ENCODE data around the gene HOMER3. TPM values are rescaled to one million over a fixed set of nuclear protein-coding genes. Genes with fewer than 3 reads are reported as not detected.

HOMER3 gene
- total RNA-seq, 1 donor, result 98.4 TPM

GRCh38 chr19:18895038-18895823, 45.8 kb downstream of the HOMER3 start:
- peak overlapping the region; percentile 63 for H3K4me3 ChIP-seq (ENCODE audit: insufficient read depth, low read length)
- no peaks in the 10 kb centered on the region for H3K9me3 ChIP-seq (ENCODE audit: low read depth, low read length)
- peak; percentile 97 for DNase-seq (ENCODE audit: insufficient read length, low spot score, missing footprints)
- TF ChIP-seq CTCF (IDR thresholded peaks at IDR 0.05; ENCODE audit: extremely low read depth, low read depth, low read length), result no peak
- no peak overlapping the region for H2AFZ ChIP-seq (ENCODE audit: low read length)
- H3K4me1 ChIP-seq (ENCODE audit: insufficient read depth, low read length), result no peaks in the 10 kb centered on the region
- peaks cover 4% of the 10 kb centered on the region for H4K20me1 ChIP-seq (ENCODE audit: insufficient read depth, low read length)
- no peak overlapping the region for H3K27ac ChIP-seq (ENCODE audit: low read depth, low read length)
- peak overlapping the region; percentile 70 for H3K4me2 ChIP-seq (ENCODE audit: insufficient read depth, low read length)
- no peaks in the 10 kb centered on the region for H3K79me2 ChIP-seq (ENCODE audit: insufficient read depth, low read length)
- H3K27me3 ChIP-seq (ENCODE audit: insufficient read depth, low read length), result peaks cover 18% of the 10 kb centered on the region
- peaks cover 4% of the 10 kb centered on the region for H3K36me3 ChIP-seq (ENCODE audit: insufficient read depth, low read length)

DNA sequence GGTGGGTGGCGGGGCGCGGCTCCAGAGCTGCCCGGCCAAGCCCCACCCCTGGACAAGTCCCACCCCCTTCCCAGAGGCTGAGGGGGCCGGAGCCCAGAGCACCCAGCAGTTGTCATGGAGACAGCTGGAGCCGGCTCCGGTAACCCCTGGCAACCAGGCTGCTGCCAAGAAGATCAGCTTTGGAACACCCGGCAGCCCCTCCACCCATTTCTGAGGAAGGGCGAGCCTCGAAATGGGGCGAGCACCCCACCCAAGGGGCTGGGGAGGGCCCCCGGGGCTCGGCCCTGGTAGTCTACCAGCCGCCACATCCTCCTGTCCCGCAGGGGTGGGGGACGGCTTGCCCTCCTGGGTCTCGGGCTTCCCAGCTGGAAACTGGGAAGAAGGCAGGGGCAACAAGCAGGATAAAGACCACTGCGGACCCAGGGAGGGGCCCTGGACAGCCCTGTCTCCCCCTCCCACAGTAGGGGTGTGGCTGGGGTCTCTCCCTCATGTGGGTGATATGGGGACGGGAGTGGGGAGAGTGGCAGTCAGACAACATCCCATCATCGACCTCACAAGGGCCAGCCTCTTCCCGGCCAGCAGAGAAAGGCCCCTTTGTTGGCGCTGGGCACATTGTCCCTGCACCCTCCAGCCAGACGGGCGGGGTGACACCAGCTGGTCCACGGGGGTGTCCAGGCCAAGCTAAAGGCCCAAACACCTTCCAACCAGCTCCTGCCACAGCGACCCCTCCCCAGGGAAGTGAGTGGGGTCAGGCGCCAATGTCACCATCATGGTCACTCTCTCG, 46.6 kb downstream of the HOMER3 start:
- peak overlapping the region; percentile 63 for H3K4me3 ChIP-seq (ENCODE audit: insufficient read depth, low read length)
- H3K27ac ChIP-seq (ENCODE audit: low read depth, low read length), result no peak overlapping the region
- no peaks in the 10 kb centered on the region for H3K79me2 ChIP-seq (ENCODE audit: insufficient read depth, low read length)
- H2AFZ ChIP-seq (ENCODE audit: low read length), result no peak overlapping the region
- H3K4me2 ChIP-seq (ENCODE audit: insufficient read depth, low read length), result peak overlapping the region; percentile 70
- peak; percentile 98 for DNase-seq (ENCODE audit: insufficient read length, low spot score, missing footprints)
- H4K20me1 ChIP-seq (ENCODE audit: insufficient read depth, low read length), result peaks cover 4% of the 10 kb centered on the region
- TF ChIP-seq CTCF (IDR thresholded peaks at IDR 0.05; ENCODE audit: extremely low read depth, low read depth, low read length), result no peak
- H3K4me1 ChIP-seq (ENCODE audit: insufficient read depth, low read length), result no peaks in the 10 kb centered on the region
- no peaks in the 10 kb centered on the region for H3K36me3 ChIP-seq (ENCODE audit: insufficient read depth, low read length)
- H3K27me3 ChIP-seq (ENCODE audit: insufficient read depth, low read length), result peaks cover 18% of the 10 kb centered on the region
- no peaks in the 10 kb centered on the region for H3K9me3 ChIP-seq (ENCODE audit: low read depth, low read length)

GRCh38 chr19:18893587-18894253, 47.3 kb downstream of the HOMER3 start:
- Histone ChIP-seq H3K4me2 (ENCODE audit: insufficient read depth, low read length) (no peak overlapping the region), H3K79me2 (ENCODE audit: insufficient read depth, low read length) (no peaks in the 10 kb centered on the region), H3K4me3 (ENCODE audit: insufficient read depth, low read length) (no peak overlapping the region), H3K9me3 (ENCODE audit: low read depth, low read length) (no peaks in the 10 kb centered on the region), H4K20me1 (ENCODE audit: insufficient read depth, low read length) (peaks cover 2% of the 10 kb centered on the region), H3K27me3 (ENCODE audit: insufficient read depth, low read length) (peaks cover 18% of the 10 kb centered on the region), H3K27ac (ENCODE audit: low read depth, low read length) (no peak overlapping the region), H2AFZ (ENCODE audit: low read length) (no peak overlapping the region), H3K36me3 (ENCODE audit: insufficient read depth, low read length) (no peaks in the 10 kb centered on the region), H3K4me1 (ENCODE audit: insufficient read depth, low read length) (no peaks in the 10 kb centered on the region)
- peak; percentile 93 for DNase-seq (ENCODE audit: insufficient read length, low spot score, missing footprints)
- no peak for TF ChIP-seq CTCF (IDR thresholded peaks at IDR 0.05; ENCODE audit: extremely low read depth, low read depth, low read length)
